HCT116 (cell line): ENCODE measurements around the gene NCOA5. TPM values are rescaled to one million over a fixed set of nuclear protein-coding genes. Genes with fewer than 3 reads are reported as not detected.

Experiments used
- ATAC-seq: fragments of 200-7000 bp; cut with Tn5 transposase; 2 replicates; pipeline ENCODE4 v1.9.1; 2020; ENCODE audit warnings: mild to moderate bottlenecking, moderate library complexity
- BruUV-seq: library from RNA; stranded (reverse); fragments of 400-500 nt; replicated peaks from 2 replicates; lab custom pipeline; 2021; lab: Mats Ljungman, UMichigan
- CTCF ChIA-PET: fragments of 300-600 bp; sonication (Branson Sonifier 250); formaldehyde crosslinking; loops from one replicate; lab custom pipeline; 2021; ENCODE audit warnings: antibody characterized with exemption; lab: Charles Lee
- POLR2A ChIA-PET: fragments of 300-600, 350-600 bp; sonication (Branson Sonifier 250); formaldehyde crosslinking; loops from one replicate; lab custom pipeline; 2021; ENCODE audit warnings: antibody characterized with exemption; lab: Charles Lee
- RAD21 ChIA-PET, 2 experiments: fragments of 300-600 bp; sonication (Branson Sonifier 250); formaldehyde crosslinking; loops; one replicate each; lab custom pipeline; 2023; ENCODE audit warnings: low total read pairs in 2 of 2; ENCODE audit not compliant: uncharacterized antibody in 2 of 2, unreplicated experiment in 2 of 2, low non-redundant PET in 1 of 2; lab: Charles Lee
- DNase-seq: peaks from one replicate; pipeline ENCODE4 v3.0.0-alpha.2; 2010; ENCODE audit warnings: low read depth, low spot score
- H2AFZ ChIP-seq: fragments of 200-600 bp; shearing (Covaris generic), sonication (generic); 2 replicates; pipeline ENCODE4 v1.6.1; 2017; ENCODE audit warnings: low read depth, mixed run types, mixed read lengths, antibody characterized with exemption, low read length; ENCODE audit not compliant: poor library complexity, severe bottlenecking
- H3K27ac ChIP-seq: 2 replicates; pipeline ENCODE4 v1.5.1; 2012; ENCODE audit warnings: low read depth, low read length
- H3K27me3 ChIP-seq: fragments of 200-600 bp; sonication (generic); 2 replicates; pipeline ENCODE4 v1.6.1; 2016; ENCODE audit warnings: mixed run types, low read length, mixed read lengths; ENCODE audit not compliant: insufficient read depth
- H3K36me3 ChIP-seq, 2 experiments: fragments of 200-500 bp in 1 of 2; fragments of 200-600 bp in 1 of 2; sonication (Bioruptor generic) in 1 of 2; sonication (generic) in 1 of 2; 2 replicates each; pipeline versions ENCODE4 v1.5.1 to v1.6.1; 2014 to 2016; ENCODE audit warnings: low read length in 2 of 2, inconsistent platforms in 1 of 2, mixed read lengths in 1 of 2, mixed run types in 1 of 2; ENCODE audit not compliant: insufficient read depth in 2 of 2, control insufficient read depth in 1 of 2
- H3K4me1 ChIP-seq, 2 experiments: fragments of 200-600 bp in 1 of 2; sonication (generic) in 1 of 2; 2 replicates each; pipeline versions ENCODE4 v1.5.1 to v1.6.1; 2012 to 2017; ENCODE audit warnings: low read length in 2 of 2, inconsistent platforms in 1 of 2, mild to moderate bottlenecking in 1 of 2, mixed read lengths in 1 of 2, mixed run types in 1 of 2, moderate library complexity in 1 of 2; ENCODE audit not compliant: insufficient read depth in 2 of 2, control insufficient read depth in 1 of 2
- H3K4me2 ChIP-seq: fragments of 200-600 bp; sonication (generic); 2 replicates; pipeline ENCODE4 v1.6.1; 2017; ENCODE audit warnings: mixed run types, low read length, mixed read lengths
- H3K4me3 ChIP-seq, 2 experiments: fragments of 200-600 bp in 1 of 2; sonication (generic) in 1 of 2; replicated peaks in 1 of 2; 2 replicates each; pipeline ENCODE4 v1.5.1; 2011 to 2016; ENCODE audit warnings: low read length in 2 of 2, control low read depth in 1 of 2, low read depth in 1 of 2, mild to moderate bottlenecking in 1 of 2, mixed read lengths in 1 of 2, mixed run types in 1 of 2
- H3K79me2 ChIP-seq: fragments of 200-600 bp; sonication (generic); 2 replicates; pipeline ENCODE4 v1.6.1; 2017; ENCODE audit warnings: mild to moderate bottlenecking, mixed run types, low read length, moderate library complexity, mixed read lengths; ENCODE audit not compliant: insufficient read depth
- H3K9ac ChIP-seq: fragments of 200-600 bp; sonication (generic); 2 replicates; pipeline ENCODE4 v1.6.1; 2016; ENCODE audit warnings: low read length, mixed read lengths
- H3K9me2 ChIP-seq: fragments of 200-600 bp; sonication (generic), shearing (Covaris generic); 2 replicates; pipeline ENCODE4 v1.6.1; 2017; ENCODE audit warnings: mixed run types, mild to moderate bottlenecking, moderate library complexity; ENCODE audit not compliant: insufficient read depth
- H3K9me3 ChIP-seq, 2 experiments: fragments of 200-500 bp in 1 of 2; fragments of 200-600 bp in 1 of 2; sonication (Bioruptor generic) in 1 of 2; sonication (generic) in 1 of 2; 2 replicates each; pipeline ENCODE4 v1.6.1; 2014 to 2017; ENCODE audit warnings: low read length in 2 of 2, mixed read lengths in 2 of 2, inconsistent platforms in 1 of 2, low read depth in 1 of 2, mild to moderate bottlenecking in 1 of 2, mixed run types in 1 of 2, moderate library complexity in 1 of 2; ENCODE audit not compliant: control insufficient read depth in 1 of 2, insufficient read depth in 1 of 2
- H4K20me1 ChIP-seq: fragments of 200-600 bp; sonication (generic), shearing (Covaris generic); 2 replicates; pipeline ENCODE4 v1.6.1; 2017; ENCODE audit warnings: mixed run types, mild to moderate bottlenecking, moderate library complexity; ENCODE audit not compliant: insufficient read depth
- ATF3 ChIP-seq: IDR thresholded peaks from 2 replicates; pipeline ENCODE4 v1.6.1; 2012
- CBX3 ChIP-seq: IDR thresholded peaks from 2 replicates; pipeline ENCODE4 v1.6.1; 2012; ENCODE audit warnings: low read depth
- EGR1 ChIP-seq: IDR thresholded peaks from 2 replicates; pipeline ENCODE4 v1.6.1; 2012; ENCODE audit warnings: low read depth
- ELF1 ChIP-seq: IDR thresholded peaks from 2 replicates; pipeline ENCODE4 v1.6.1; 2012; ENCODE audit warnings: low read depth, borderline replicate concordance
- EZH2 ChIP-seq: fragments of 200-600 bp; sonication (generic); IDR thresholded peaks from 2 replicates; pipeline ENCODE4 v1.6.1; 2017; ENCODE audit warnings: antibody characterized with exemption, mixed run types
- EZH2phosphoT487 ChIP-seq: fragments of 200-600 bp; IDR thresholded peaks from 2 replicates; pipeline ENCODE4 v1.6.1; 2018; ENCODE audit warnings: antibody characterized with exemption, borderline replicate concordance
- JUND ChIP-seq: IDR thresholded peaks from 2 replicates; pipeline ENCODE4 v1.6.1; 2012
- POLR2A ChIP-seq: IDR thresholded peaks from 2 replicates; pipeline ENCODE4 v1.7.0; 2011; ENCODE audit warnings: borderline replicate concordance; ENCODE audit not compliant: insufficient read depth, insufficient read length; ENCODE audit errors: extremely low read depth
- POLR2AphosphoS5 ChIP-seq: IDR thresholded peaks from 2 replicates; pipeline ENCODE4 v1.6.1; 2011; ENCODE audit warnings: mild to moderate bottlenecking, low read depth, low read length, moderate library complexity
- RAD21 ChIP-seq: IDR thresholded peaks from 2 replicates; pipeline ENCODE4 v1.6.1; 2012; ENCODE audit warnings: low read depth, mild to moderate bottlenecking
- SIN3A ChIP-seq: IDR thresholded peaks from 2 replicates; pipeline ENCODE4 v1.6.1; 2012; ENCODE audit warnings: low read depth
- SRF ChIP-seq: IDR thresholded peaks from 2 replicates; pipeline ENCODE4 v1.6.1; 2012; ENCODE audit warnings: low read depth
- TCF7L2 ChIP-seq: IDR thresholded peaks from 2 replicates; pipeline ENCODE4 v1.7.0; 2011; ENCODE audit warnings: borderline replicate concordance, inconsistent platforms; ENCODE audit not compliant: insufficient read depth, insufficient read length; ENCODE audit errors: extremely low read depth
- YY1 ChIP-seq: IDR thresholded peaks from 2 replicates; pipeline ENCODE4 v1.6.1; 2011; ENCODE audit warnings: low read length, low read depth, moderate library complexity, mild to moderate bottlenecking; ENCODE audit not compliant: insufficient replicate concordance; ENCODE audit errors: extremely low read depth
- ZFX ChIP-seq: fragments of 450-650 bp; IDR thresholded peaks from 2 replicates; pipeline ENCODE4 v1.6.1; 2017
- ZNF274 ChIP-seq: fragments of 200-500 bp; sonication (Bioruptor generic); IDR thresholded peaks from 2 replicates; pipeline ENCODE4 v1.6.1; 2014; ENCODE audit warnings: mild to moderate bottlenecking, low read depth, low read length, inconsistent platforms
- intact Hi-C: fragments of 100-400 bp; cut with micrococcal nuclease; formaldehyde crosslinking; loops from 2 replicates; pipeline ENCODE4 v1.10.0; 2022
- total RNA-seq: library from RNA; stranded (reverse); gene quantifications from one replicate; pipeline ENCODE4 v1.2.1, GENCODE V29; 2021; ENCODE audit not compliant: unreplicated experiment
- TF ChIP-seq, protein P1 (sequence below), 3 experiments: fragments of 200-600 bp in 1 of 3; sonication (generic) in 1 of 3; IDR thresholded peaks in 2 of 3; conservative IDR thresholded peaks in 1 of 3; 2 replicates each; pipeline ENCODE4 v1.5.1; 2012 to 2017; ENCODE audit warnings: low read depth in 2 of 3, low read length in 2 of 3, antibody characterized with exemption in 1 of 3, borderline replicate concordance in 1 of 3, control low read depth in 1 of 3, mild to moderate bottlenecking in 1 of 3, mixed read lengths in 1 of 3, mixed run types in 1 of 3, moderate library complexity in 1 of 3; ENCODE audit not compliant: insufficient read depth in 1 of 3

The NCOA5 gene
- total RNA-seq, 1 experiment from 2014 or later: 31.6 TPM

DNA sequence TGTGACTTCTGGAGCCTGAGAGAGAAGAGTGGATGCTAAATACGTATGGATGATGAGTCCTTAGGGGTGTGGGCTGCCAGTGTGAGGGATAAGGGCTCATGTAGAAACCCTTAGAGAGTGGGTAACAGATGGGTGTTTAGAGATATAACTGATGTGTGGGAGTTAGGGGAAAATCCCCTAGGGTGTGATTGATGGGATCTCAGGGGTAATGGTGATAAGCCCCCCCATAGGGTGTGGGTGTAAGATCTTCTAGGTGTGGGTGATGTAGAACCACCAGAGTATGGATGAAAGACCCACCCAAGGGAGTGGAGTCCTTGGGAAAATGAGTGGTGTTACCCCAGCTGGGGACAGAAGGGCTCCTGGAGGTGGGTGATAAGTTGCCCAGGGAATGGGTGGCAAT, 34.5 kb downstream of the NCOA5 start:
- POLR2A ChIA-PET: no interaction called here
- no peaks in the 10 kb centered on the region for H3K79me2 ChIP-seq
- no peak for DNase-seq

DNA sequence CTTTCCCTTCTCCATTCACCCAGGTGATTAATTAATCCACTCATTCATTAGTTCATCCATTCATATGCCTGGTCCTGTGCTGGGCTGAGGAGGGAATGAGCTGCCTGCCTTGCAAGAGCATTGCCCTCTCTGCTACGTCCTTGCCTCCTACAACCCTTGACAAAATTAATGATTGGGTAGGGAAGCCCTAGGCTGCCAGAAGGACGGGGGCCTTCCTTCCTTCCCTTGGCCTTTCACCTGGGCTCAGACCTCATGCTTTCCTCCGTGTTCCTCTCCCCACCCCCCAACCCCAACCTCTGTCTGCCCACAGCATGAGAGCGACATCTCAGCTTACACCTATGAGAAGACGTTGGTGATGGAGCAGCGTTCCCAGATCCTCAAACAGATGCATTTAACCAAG, 35.2 kb downstream of the NCOA5 start:
- Histone ChIP-seq H3K27me3 (peaks cover 15% of the 10 kb centered on the region; the same call in 1 of the 2 replicates), H3K79me2 (no peaks in the 10 kb centered on the region), H3K27ac (no peak overlapping the region), H3K4me1 (no peaks in the 10 kb centered on the region), H3K9me2 (no peaks in the 10 kb centered on the region), H4K20me1 (no peaks in the 10 kb centered on the region), H3K9ac (no peak overlapping the region), H3K4me3 (no peak overlapping the region), H3K36me3 (no peaks in the 10 kb centered on the region), H2AFZ (no peak overlapping the region), H3K9me3 (no peaks in the 10 kb centered on the region), H3K4me2 (no peak overlapping the region)
- BruUV-seq: no TSS peak
- TF ChIP-seq ZFX (no peak), ELF1 (no peak), JUND (no peak), CBX3 (no peak), POLR2A (no peak), EZH2 (no peak), ZNF274 (no peak), SRF (no peak), RAD21 (no peak), YY1 (no peak), ATF3 (no peak)
- TF ChIP-seq, protein P1, sequence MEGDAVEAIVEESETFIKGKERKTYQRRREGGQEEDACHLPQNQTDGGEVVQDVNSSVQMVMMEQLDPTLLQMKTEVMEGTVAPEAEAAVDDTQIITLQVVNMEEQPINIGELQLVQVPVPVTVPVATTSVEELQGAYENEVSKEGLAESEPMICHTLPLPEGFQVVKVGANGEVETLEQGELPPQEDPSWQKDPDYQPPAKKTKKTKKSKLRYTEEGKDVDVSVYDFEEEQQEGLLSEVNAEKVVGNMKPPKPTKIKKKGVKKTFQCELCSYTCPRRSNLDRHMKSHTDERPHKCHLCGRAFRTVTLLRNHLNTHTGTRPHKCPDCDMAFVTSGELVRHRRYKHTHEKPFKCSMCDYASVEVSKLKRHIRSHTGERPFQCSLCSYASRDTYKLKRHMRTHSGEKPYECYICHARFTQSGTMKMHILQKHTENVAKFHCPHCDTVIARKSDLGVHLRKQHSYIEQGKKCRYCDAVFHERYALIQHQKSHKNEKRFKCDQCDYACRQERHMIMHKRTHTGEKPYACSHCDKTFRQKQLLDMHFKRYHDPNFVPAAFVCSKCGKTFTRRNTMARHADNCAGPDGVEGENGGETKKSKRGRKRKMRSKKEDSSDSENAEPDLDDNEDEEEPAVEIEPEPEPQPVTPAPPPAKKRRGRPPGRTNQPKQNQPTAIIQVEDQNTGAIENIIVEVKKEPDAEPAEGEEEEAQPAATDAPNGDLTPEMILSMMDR (IDR thresholded peaks at IDR 0.05 in 2 of 3, conservative IDR thresholded peaks at IDR 0.05 in 1 of 3; ENCODE audit: borderline replicate concordance in 1 of 3, insufficient read depth in 1 of 3, low read depth in 2 of 3, low read length in 2 of 3): no peak
- ChIA-PET POLR2A (no interaction called here), CTCF (no interaction called here), RAD21 (no interaction called here)
- intact Hi-C loops: no loop called here
- ATAC-seq (no peak), DNase-seq (no peak)

More for the DNA sequence above, 34.5 kb downstream of the NCOA5 start:
- no peak overlapping the region for H3K4me2 ChIP-seq
- no peak overlapping the region for H2AFZ ChIP-seq
- H3K9ac ChIP-seq: no peak overlapping the region
- ATAC-seq: no peak
- BruUV-seq: no TSS peak
- ChIA-PET CTCF (no interaction called here), RAD21 (no interaction called here)
- H3K4me1 ChIP-seq: no peaks in the 10 kb centered on the region
- no peak overlapping the region for H3K27ac ChIP-seq
- intact Hi-C loops: no loop called here
- H3K9me3 ChIP-seq: no peaks in the 10 kb centered on the region
- no peak overlapping the region for H3K4me3 ChIP-seq
- no peaks in the 10 kb centered on the region for H3K9me2 ChIP-seq
- H4K20me1 ChIP-seq: no peaks in the 10 kb centered on the region
- peaks cover 8% of the 10 kb centered on the region; the same call in 1 of the 2 replicates for H3K27me3 ChIP-seq
- no peaks in the 10 kb centered on the region; a peak in 1 of 4 replicates for H3K36me3 ChIP-seq
- TF ChIP-seq, protein P1 (IDR thresholded peaks at IDR 0.05 in 2 of 3, conservative IDR thresholded peaks at IDR 0.05 in 1 of 3; ENCODE audit: borderline replicate concordance in 1 of 3, insufficient read depth in 1 of 3, low read depth in 2 of 3, low read length in 2 of 3): no peak
- TF ChIP-seq SIN3A: no peak
- no peak for TF ChIP-seq SRF
- no peak for TF ChIP-seq EGR1
- no peak for TF ChIP-seq YY1
- no peak for TF ChIP-seq POLR2AphosphoS5
- no peak for TF ChIP-seq ELF1
- TF ChIP-seq CBX3: no peak
- TF ChIP-seq EZH2phosphoT487: no peak
- no peak for TF ChIP-seq TCF7L2
